Measurements from ENCODE around the gene VIM. TPM values are rescaled to one million over a fixed set of nuclear protein-coding genes. Genes with fewer than 3 reads are reported as not detected.

The VIM gene
- total RNA-seq, 2 donors from 2014 or later: 293 to 1,683 TPM

DNA sequence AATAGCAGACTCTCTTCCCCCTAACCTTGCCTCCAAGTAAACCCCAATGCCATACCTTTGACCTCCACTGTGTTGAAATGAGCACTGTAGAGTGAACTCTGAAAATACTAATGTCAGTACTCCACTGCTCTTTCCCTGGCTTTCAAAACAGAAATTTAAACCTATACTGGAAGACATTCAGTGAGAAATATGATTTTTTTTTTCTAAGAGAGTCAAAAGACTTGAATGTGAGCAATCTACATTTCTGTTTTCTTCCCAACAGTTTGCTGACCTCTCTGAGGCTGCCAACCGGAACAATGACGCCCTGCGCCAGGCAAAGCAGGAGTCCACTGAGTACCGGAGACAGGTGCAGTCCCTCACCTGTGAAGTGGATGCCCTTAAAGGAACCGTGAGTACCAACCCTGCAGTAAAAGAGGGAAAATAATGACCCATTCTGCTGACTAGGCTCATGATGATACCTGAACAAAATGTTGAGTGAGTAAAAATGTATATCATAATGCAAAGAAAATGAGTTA is 6.4 kb downstream of the VIM start:
- H3K4me3 ChIP-seq: no peak overlapping the region
- 90% methylated on average over 5 of the region's 5 CpGs for WGBS

DNA sequence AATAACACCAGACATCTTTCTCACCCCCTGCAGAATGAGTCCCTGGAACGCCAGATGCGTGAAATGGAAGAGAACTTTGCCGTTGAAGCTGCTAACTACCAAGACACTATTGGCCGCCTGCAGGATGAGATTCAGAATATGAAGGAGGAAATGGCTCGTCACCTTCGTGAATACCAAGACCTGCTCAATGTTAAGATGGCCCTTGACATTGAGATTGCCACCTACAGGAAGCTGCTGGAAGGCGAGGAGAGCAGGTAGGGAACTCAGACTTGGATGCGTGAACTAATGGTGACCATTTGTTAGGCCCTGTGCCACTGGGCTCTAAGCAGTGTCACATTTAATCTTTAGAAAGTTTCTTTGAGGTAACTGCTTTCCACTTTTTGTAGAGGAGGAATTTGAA is 7.1 kb downstream of the VIM start:
- TF ChIP-seq POLR2A (IDR thresholded peaks at IDR 0.05) (no peak), POLR2AphosphoS5 (IDR thresholded peaks at IDR 0.05) (no peak)
- TF ChIP-seq, protein P1, sequence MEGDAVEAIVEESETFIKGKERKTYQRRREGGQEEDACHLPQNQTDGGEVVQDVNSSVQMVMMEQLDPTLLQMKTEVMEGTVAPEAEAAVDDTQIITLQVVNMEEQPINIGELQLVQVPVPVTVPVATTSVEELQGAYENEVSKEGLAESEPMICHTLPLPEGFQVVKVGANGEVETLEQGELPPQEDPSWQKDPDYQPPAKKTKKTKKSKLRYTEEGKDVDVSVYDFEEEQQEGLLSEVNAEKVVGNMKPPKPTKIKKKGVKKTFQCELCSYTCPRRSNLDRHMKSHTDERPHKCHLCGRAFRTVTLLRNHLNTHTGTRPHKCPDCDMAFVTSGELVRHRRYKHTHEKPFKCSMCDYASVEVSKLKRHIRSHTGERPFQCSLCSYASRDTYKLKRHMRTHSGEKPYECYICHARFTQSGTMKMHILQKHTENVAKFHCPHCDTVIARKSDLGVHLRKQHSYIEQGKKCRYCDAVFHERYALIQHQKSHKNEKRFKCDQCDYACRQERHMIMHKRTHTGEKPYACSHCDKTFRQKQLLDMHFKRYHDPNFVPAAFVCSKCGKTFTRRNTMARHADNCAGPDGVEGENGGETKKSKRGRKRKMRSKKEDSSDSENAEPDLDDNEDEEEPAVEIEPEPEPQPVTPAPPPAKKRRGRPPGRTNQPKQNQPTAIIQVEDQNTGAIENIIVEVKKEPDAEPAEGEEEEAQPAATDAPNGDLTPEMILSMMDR (IDR thresholded peaks at IDR 0.05): no peak
- no peaks in the 10 kb centered on the region for H3K9me3 ChIP-seq
- intact Hi-C loops (cut with DNase I): no loop called here

More for the DNA sequence above, 6.4 kb downstream of the VIM start:
- Histone ChIP-seq H3K36me3 (peaks cover 3 to 5% of the 10 kb centered on the region in 2 donors), H3K9me3 (no peaks in the 10 kb centered on the region), H3K27me3 (replicated peaks; ENCODE audit: insufficient read depth) (no peaks in the 10 kb centered on the region), H3K27ac (no peak overlapping the region), H3K4me1 (replicated peaks) (no peaks in the 10 kb centered on the region)
- no peak for DNase-seq (ENCODE audit: low spot score)
- TF ChIP-seq, protein P1 (IDR thresholded peaks at IDR 0.05): no peak
- TF ChIP-seq POLR2AphosphoS5 (IDR thresholded peaks at IDR 0.05) (no peak), POLR2A (IDR thresholded peaks at IDR 0.05) (no peak)
- intact Hi-C loops (cut with DNase I): no loop called here

DNA sequence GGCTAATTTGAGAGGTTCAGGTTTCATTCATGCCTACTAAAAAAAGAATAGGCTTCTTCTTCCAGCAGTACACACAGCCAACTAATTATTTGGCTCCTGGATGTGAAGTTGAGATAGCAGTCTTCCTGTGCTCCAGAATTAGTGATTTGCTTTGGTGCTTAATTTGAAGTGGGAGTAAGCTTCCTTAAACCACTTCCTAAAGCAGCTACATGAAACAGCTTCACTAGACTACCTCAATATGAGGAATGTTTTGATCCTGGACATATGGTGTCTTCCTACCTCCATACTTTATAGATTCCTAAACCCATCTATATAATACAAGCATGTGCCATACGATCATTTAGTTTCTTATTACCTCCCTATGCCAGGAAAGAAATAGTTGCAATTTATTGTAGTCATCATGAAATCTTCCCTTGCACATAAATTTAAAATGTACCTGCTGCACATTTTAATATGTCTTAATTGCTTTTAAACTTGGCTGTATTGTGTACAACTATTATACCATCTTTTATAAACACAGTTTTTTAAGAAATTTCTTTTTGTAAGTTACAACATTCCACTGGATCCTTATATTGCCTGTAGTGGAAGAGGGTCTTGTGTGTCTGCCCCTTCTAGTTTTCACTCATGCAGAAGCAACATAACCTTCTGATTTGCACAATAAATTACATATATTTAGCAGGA is 8.6 kb downstream of the VIM start:
- 66% methylated on average over 1 of the region's 1 CpG for WGBS
- H3K27ac ChIP-seq: no peak overlapping the region

More for the DNA sequence above, 7.1 kb downstream of the VIM start:
- no peaks in the 10 kb centered on the region for H3K4me1 ChIP-seq (replicated peaks)
- H3K27ac ChIP-seq: no peak overlapping the region
- no peak overlapping the region for H3K4me3 ChIP-seq
- DNase-seq (ENCODE audit: low spot score): no peak
- no peaks in the 10 kb centered on the region for H3K27me3 ChIP-seq (replicated peaks; ENCODE audit: insufficient read depth)
- peaks cover 3 to 5% of the 10 kb centered on the region in 2 donors for H3K36me3 ChIP-seq
- 75% methylated on average over 8 of the region's 8 CpGs for WGBS

DNA sequence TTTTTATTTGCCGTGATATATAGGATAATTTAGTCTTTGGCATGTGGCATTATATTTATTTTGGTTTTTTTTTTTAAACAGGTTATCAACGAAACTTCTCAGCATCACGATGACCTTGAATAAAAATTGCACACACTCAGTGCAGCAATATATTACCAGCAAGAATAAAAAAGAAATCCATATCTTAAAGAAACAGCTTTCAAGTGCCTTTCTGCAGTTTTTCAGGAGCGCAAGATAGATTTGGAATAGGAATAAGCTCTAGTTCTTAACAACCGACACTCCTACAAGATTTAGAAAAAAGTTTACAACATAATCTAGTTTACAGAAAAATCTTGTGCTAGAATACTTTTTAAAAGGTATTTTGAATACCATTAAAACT is 9.1 kb downstream of the VIM start:
- no peak for DNase-seq (ENCODE audit: low spot score)
- H3K27ac ChIP-seq: no peak overlapping the region
- intact Hi-C loops (cut with DNase I): no loop called here
- H3K4me1 ChIP-seq (replicated peaks): no peaks in the 10 kb centered on the region
- H3K9me3 ChIP-seq: no peaks in the 10 kb centered on the region
- no peak for TF ChIP-seq POLR2AphosphoS5 (IDR thresholded peaks at IDR 0.05)
- TF ChIP-seq, protein P1 (IDR thresholded peaks at IDR 0.05): no peak
- TF ChIP-seq POLR2A (IDR thresholded peaks at IDR 0.05): no peak
- H3K36me3 ChIP-seq: peaks cover 2 to 3% of the 10 kb centered on the region in 2 donors
- WGBS: 78% methylated on average over 5 of the region's 5 CpGs
- H3K4me3 ChIP-seq: no peak overlapping the region
- H3K27me3 ChIP-seq (replicated peaks; ENCODE audit: insufficient read depth): no peaks in the 10 kb centered on the region

More for the DNA sequence above, 8.6 kb downstream of the VIM start:
- H3K27me3 ChIP-seq (replicated peaks; ENCODE audit: insufficient read depth): no peaks in the 10 kb centered on the region
- no peak overlapping the region for H3K4me3 ChIP-seq
- intact Hi-C loops (cut with DNase I): no loop called here
- TF ChIP-seq, protein P1 (IDR thresholded peaks at IDR 0.05): no peak
- no peak for TF ChIP-seq POLR2AphosphoS5 (IDR thresholded peaks at IDR 0.05)
- no peak for TF ChIP-seq POLR2A (IDR thresholded peaks at IDR 0.05)
- no peak for DNase-seq (ENCODE audit: low spot score)
- peaks cover 3 to 5% of the 10 kb centered on the region in 2 donors for H3K36me3 ChIP-seq
- H3K4me1 ChIP-seq (replicated peaks): no peaks in the 10 kb centered on the region
- no peaks in the 10 kb centered on the region for H3K9me3 ChIP-seq
